ENCODE results near the gene KRT28. TPM values are rescaled to one million over a fixed set of nuclear protein-coding genes. Genes with fewer than 3 reads are reported as not detected.

The KRT28 gene
- total and polyA plus RNA-seq, 2 of the 8 experiments (the other 6 are each of a cell fraction or from before 2014, with no cell fraction given), result not detected

DNA sequence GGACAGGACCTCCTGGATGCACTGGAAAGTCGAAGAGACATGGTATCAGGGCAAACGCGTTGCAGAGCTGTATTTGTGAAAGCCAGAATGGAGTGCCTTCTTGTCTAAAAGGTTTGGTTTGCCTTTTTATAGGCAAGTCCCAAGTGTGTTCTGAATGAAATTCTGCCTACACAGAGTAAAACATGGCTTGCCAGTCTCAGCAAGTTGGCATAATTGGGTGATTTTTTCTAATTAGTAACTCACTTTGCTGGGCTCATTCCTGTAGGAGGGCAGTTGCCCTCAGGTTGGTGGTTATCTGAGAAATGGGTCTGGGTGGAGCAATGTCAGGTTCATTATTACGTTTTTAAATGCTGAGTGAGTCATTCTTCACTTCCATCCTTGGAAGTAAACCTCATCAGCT lies 44.5 kb downstream of the KRT28 start, which contains the start of gene KRT25:
Gene KRT25 (minus strand): TSS at position 101 of the 400 bp plus-strand sequence. CDS start 60 bp downstream, at position 41.
- H3K23ac ChIP-seq (ENCODE audit: insufficient read length), result no peak within 1 kb of the TSS
- no peak within 1 kb of the TSS for H2BK120ac ChIP-seq (replicated peaks; ENCODE audit: low read depth, low read length)
- H3K4me3 ChIP-seq (ENCODE audit: extremely low read depth in 1 of 4, insufficient read depth in 2 of 4, low read depth in 3 of 4, low read length in 4 of 4), result no peak within 1 kb of the TSS; a peak in 2 of 8 replicates
- H3K9me3 ChIP-seq (ENCODE audit: insufficient read depth in 2 of 2, low read depth in 1 of 2, low read length in 1 of 2), result peaks cover 0 to 4% of the 10 kb centered on the region in 2 experiments; a peak in 1 of 4 replicates
- H4K8ac ChIP-seq (ENCODE audit: extremely low read depth, insufficient read depth, low read length), result no peak within 1 kb of the TSS
- no peak within 1 kb of the TSS for H4K5ac ChIP-seq (ENCODE audit: insufficient read length, low read depth, low read length)
- H3K23me2 ChIP-seq (ENCODE audit: low read depth, low read length), result no peaks in the 10 kb centered on the region; the same call in 1 of the 2 replicates
- no peaks in the 10 kb centered on the region for H3K79me2 ChIP-seq (ENCODE audit: control insufficient read depth in 1 of 2, insufficient read depth in 2 of 2, low read length in 2 of 2)
- no peak within 1 kb of the TSS for H2AK5ac ChIP-seq (ENCODE audit: low read depth, low read length)
- ChIA-PET CTCF (ENCODE audit: partially characterized antibody) (interaction anchor here (0.5 kb wide), 1 partner anchor 48 kb away, joined by 3 read pairs; no protein-coding TSS in a partner anchor), POLR2A (ENCODE audit: partially characterized antibody) (no interaction called here)
- H3K18ac ChIP-seq (ENCODE audit: extremely low read depth, low read length), result no peak within 1 kb of the TSS
- no peak within 1 kb of the TSS for H2BK12ac ChIP-seq (ENCODE audit: low read depth, low read length)
- no peak within 1 kb of the TSS for H2AFZ ChIP-seq (ENCODE audit: low read length)
- no peaks in the 10 kb centered on the region for H4K20me1 ChIP-seq (replicated peaks in 1 of 2; ENCODE audit: control insufficient read depth in 1 of 2, insufficient read depth in 2 of 2, low read length in 2 of 2)
- 89% methylated on average over 4 of the region's 4 CpGs; no CpG with 5 or more reads in 1 of the 2 experiments for WGBS, 2 experiments (ENCODE audit: extremely low coverage in 1 of 2, insufficient coverage in 1 of 2, insufficient read length in 1 of 2, insufficient replicate concordance in 2 of 2, low coverage in 1 of 2, low lambda C conversion rate in 2 of 2, missing lambda C conversion rate in 1 of 2)
- H3K36me3 ChIP-seq (ENCODE audit: control insufficient read depth in 2 of 4, insufficient read depth in 4 of 4, low read length in 3 of 4), result no peaks in the 10 kb centered on the region
- DNase-seq (ENCODE audit: low read depth in 1 of 2, low spot score in 2 of 2) (no peak), FAIRE-seq (no peak)
- H3K27me3 ChIP-seq (replicated peaks in 1 of 4; ENCODE audit: control insufficient read depth in 3 of 4, extremely low read depth in 1 of 4, insufficient read depth in 3 of 4, low read length in 3 of 4), result peaks cover 0 to 1% (median 0%) of the 10 kb centered on the region in 4 experiments; a peak in 1 of 7 replicates
- no peak within 1 kb of the TSS for H3K27ac ChIP-seq (ENCODE audit: low read depth, low read length)
- H3K79me1 ChIP-seq (ENCODE audit: low read depth, low read length), result no peaks in the 10 kb centered on the region
- no peak within 1 kb of the TSS for H3K4ac ChIP-seq (replicated peaks; ENCODE audit: insufficient read length, low read depth, low read length)
- H3K56ac ChIP-seq (replicated peaks; ENCODE audit: insufficient read length, low read depth, low read length), result no peak within 1 kb of the TSS
- no peak within 1 kb of the TSS for H2BK5ac ChIP-seq (ENCODE audit: low read depth, low read length)
- H4K91ac ChIP-seq (replicated peaks; ENCODE audit: insufficient read length, low read length), result no peak within 1 kb of the TSS
- H2BK20ac ChIP-seq (ENCODE audit: low read length), result no peak within 1 kb of the TSS
- H2BK15ac ChIP-seq (ENCODE audit: low read length), result no peak within 1 kb of the TSS
- no peak within 1 kb of the TSS for H3K14ac ChIP-seq (ENCODE audit: insufficient read length)
- no peak within 1 kb of the TSS for H3K4me2 ChIP-seq (ENCODE audit: insufficient read depth in 1 of 2, low read depth in 2 of 2, low read length in 2 of 2)
- H3K9ac ChIP-seq (replicated peaks in 1 of 4; ENCODE audit: extremely low read depth in 1 of 4, low read depth in 3 of 4, low read length in 3 of 4), result no peak within 1 kb of the TSS
- H3K4me1 ChIP-seq (replicated peaks in 1 of 4; ENCODE audit: control insufficient read depth in 3 of 4, insufficient read depth in 4 of 4, low read length in 3 of 4), result no peaks in the 10 kb centered on the region
- no peak for TF ChIP-seq GABPA (IDR thresholded peaks at IDR 0.05; ENCODE audit: borderline replicate concordance, insufficient read depth, low read length)
- TF ChIP-seq JUN (IDR thresholded peaks at IDR 0.05; ENCODE audit: low read depth, low read length), result no peak
- TF ChIP-seq SP2 (IDR thresholded peaks at IDR 0.05; ENCODE audit: low read length), result no peak
- no peak for TF ChIP-seq SRF (IDR thresholded peaks at IDR 0.05; ENCODE audit: low read depth, low read length)
- no peak for TF ChIP-seq GTF2F1 (IDR thresholded peaks at IDR 0.05; ENCODE audit: borderline replicate concordance, low read depth, low read length)
- no peak for TF ChIP-seq POU5F1 (IDR thresholded peaks at IDR 0.05; ENCODE audit: low read depth, low read length)
- TF ChIP-seq SIX5 (IDR thresholded peaks at IDR 0.05; ENCODE audit: low read depth, low read length), result no peak
- TF ChIP-seq YY1 (IDR thresholded peaks at IDR 0.05; ENCODE audit: low read depth, low read length), result no peak
- TF ChIP-seq, protein P1, sequence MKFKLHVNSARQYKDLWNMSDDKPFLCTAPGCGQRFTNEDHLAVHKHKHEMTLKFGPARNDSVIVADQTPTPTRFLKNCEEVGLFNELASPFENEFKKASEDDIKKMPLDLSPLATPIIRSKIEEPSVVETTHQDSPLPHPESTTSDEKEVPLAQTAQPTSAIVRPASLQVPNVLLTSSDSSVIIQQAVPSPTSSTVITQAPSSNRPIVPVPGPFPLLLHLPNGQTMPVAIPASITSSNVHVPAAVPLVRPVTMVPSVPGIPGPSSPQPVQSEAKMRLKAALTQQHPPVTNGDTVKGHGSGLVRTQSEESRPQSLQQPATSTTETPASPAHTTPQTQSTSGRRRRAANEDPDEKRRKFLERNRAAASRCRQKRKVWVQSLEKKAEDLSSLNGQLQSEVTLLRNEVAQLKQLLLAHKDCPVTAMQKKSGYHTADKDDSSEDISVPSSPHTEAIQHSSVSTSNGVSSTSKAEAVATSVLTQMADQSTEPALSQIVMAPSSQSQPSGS (IDR thresholded peaks at IDR 0.05; ENCODE audit: low read length), result no peak
- no peak for TF ChIP-seq FOSL1 (IDR thresholded peaks at IDR 0.05; ENCODE audit: insufficient read depth, low read depth, low read length)
- no peak for TF ChIP-seq SIRT6 (IDR thresholded peaks at IDR 0.05; ENCODE audit: low read length)
- TF ChIP-seq EGR1 (IDR thresholded peaks at IDR 0.05; ENCODE audit: borderline replicate concordance, low read depth, low read length), result no peak
- TF ChIP-seq, protein P2, sequence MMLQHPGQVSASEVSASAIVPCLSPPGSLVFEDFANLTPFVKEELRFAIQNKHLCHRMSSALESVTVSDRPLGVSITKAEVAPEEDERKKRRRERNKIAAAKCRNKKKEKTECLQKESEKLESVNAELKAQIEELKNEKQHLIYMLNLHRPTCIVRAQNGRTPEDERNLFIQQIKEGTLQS (IDR thresholded peaks at IDR 0.05; ENCODE audit: insufficient read depth, low read depth, low read length), result no peak
